ENCODE measurements around the gene SLC16A1.

The SLC16A1 gene

DNA sequence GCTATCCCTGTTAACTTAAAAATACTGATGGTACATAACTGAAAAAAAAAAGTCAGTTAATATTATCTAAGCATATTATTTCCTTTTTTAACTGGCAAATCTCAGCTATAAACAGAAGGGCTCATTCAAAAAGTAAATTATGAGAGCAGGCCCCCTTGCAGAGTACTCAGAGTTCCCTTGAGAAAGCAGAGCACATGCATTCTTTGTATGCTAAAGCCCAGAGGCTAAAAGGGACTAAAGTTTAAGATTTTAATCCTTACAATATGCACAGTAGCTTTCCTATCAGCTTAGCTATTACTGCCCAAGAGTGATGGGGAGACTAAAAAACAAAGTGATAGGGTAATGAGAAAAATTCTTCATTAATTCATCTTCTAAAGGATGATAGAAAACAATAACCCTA is 18.5 kb downstream of the SLC16A1 start:
- Histone ChIP-seq H3K4me1 (ENCODE audit: insufficient read depth, low read length) (peaks cover 16% of the 10 kb centered on the region), H3K4me3 (ENCODE audit: low read depth in 1 of 2, low read length in 2 of 2) (no peak overlapping the region), H3K9me3 (ENCODE audit: low read length) (no peaks in the 10 kb centered on the region), H3K36me3 (ENCODE audit: insufficient read depth, low read length) (no peaks in the 10 kb centered on the region), H3K9ac (ENCODE audit: low read length) (no peak overlapping the region), H3K27me3 (ENCODE audit: control insufficient read depth in 1 of 2, insufficient read depth in 2 of 2, low read length in 2 of 2) (no peaks in the 10 kb centered on the region), H3K27ac (ENCODE audit: low read depth, low read length) (no peak overlapping the region)

DNA sequence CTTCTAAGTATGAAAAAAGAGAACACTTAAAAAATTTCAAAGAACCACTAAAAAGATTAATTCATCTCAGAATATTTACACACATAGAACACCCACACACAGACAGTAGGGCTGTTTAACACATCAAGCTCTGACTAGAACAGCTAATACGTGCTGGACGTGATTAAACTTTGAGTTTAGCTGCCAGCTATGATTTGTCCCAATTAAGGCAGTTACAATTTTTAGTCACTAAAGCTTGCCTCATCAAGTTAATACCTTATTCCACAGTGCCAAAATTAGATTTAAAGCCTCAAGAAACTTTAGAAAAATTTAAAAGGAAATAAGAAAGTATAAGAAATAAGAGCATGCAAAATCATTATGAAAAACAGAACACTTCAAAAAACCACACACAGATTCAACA is 18.9 kb downstream of the SLC16A1 start:
- H3K4me3 ChIP-seq (ENCODE audit: low read depth in 1 of 2, low read length in 2 of 2) = no peak overlapping the region
- no peaks in the 10 kb centered on the region for H3K9me3 ChIP-seq (ENCODE audit: low read length)
- no peak overlapping the region for H3K27ac ChIP-seq (ENCODE audit: low read depth, low read length)
- no peaks in the 10 kb centered on the region for H3K36me3 ChIP-seq (ENCODE audit: insufficient read depth, low read length)
- no peaks in the 10 kb centered on the region for H3K27me3 ChIP-seq (ENCODE audit: control insufficient read depth in 1 of 2, insufficient read depth in 2 of 2, low read length in 2 of 2)
- H3K4me1 ChIP-seq (ENCODE audit: insufficient read depth, low read length) = peaks cover 12% of the 10 kb centered on the region
- H3K9ac ChIP-seq (ENCODE audit: low read length) = no peak overlapping the region

DNA sequence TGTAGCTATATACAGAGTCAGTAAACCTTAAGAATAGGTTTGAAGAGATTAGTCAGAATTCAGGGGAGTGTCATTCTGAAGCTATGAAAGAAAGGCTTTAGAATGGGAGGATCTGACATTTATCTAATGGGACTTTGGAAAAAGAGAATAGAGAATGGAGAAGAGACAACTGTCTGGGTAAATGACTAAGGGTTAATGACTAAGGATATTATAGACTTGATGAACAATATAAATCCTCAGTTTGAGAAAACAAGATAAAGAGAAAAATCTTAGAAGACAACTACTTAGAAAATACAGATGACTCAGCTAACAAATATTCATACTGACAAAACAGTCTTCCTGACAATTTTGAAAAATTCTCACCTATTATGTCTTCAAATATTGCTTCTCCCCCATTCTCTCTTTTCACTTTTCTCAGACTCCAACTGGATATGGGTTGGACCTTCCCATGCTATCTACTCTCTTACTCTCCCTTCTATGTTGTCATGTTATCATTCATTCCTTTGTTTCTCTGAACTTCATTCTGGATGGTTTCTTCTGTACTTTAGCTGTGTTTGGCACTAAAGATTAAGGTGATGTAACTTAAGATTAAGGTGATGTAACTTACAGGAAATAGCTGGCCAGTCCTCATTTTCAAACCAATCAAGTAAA is 20.4 kb downstream of the SLC16A1 start:
- no peaks in the 10 kb centered on the region for H3K9me3 ChIP-seq (ENCODE audit: low read length)
- H3K4me1 ChIP-seq (ENCODE audit: insufficient read depth, low read length) = peaks cover 9% of the 10 kb centered on the region
- H3K27ac ChIP-seq (ENCODE audit: low read depth, low read length) = no peak overlapping the region
- no peaks in the 10 kb centered on the region for H3K36me3 ChIP-seq (ENCODE audit: insufficient read depth, low read length)
- H3K9ac ChIP-seq (ENCODE audit: low read length) = no peak overlapping the region
- H3K27me3 ChIP-seq (ENCODE audit: control insufficient read depth in 1 of 2, insufficient read depth in 2 of 2, low read length in 2 of 2) = no peaks in the 10 kb centered on the region
- no peak overlapping the region for H3K4me3 ChIP-seq (ENCODE audit: low read depth in 1 of 2, low read length in 2 of 2)

DNA sequence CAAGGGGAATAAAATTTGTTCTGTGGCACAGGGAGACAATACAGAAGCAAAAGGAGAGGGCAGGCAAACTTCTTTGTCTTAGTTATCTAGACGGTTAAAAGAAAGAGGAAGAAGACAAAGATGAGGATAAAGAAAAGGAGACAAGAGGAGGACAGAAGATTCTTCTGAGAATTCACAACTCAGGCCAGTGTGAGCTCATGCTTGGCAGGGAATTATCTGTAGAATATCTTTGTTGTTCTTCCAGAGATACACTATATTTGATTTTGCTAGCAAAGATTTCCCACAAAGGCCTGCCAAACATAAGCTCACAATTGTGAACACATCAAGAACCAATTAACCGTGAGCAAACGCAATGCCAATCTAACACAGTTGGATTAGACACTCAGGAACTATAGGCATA is 21.4 kb downstream of the SLC16A1 start:
- Histone ChIP-seq H3K4me3 (ENCODE audit: low read depth in 1 of 2, low read length in 2 of 2) (no peak overlapping the region), H3K27ac (ENCODE audit: low read depth, low read length) (no peak overlapping the region), H3K9me3 (ENCODE audit: low read length) (no peaks in the 10 kb centered on the region), H3K4me1 (ENCODE audit: insufficient read depth, low read length) (peaks cover 9% of the 10 kb centered on the region), H3K9ac (ENCODE audit: low read length) (no peak overlapping the region), H3K27me3 (ENCODE audit: control insufficient read depth in 1 of 2, insufficient read depth in 2 of 2, low read length in 2 of 2) (no peaks in the 10 kb centered on the region), H3K36me3 (ENCODE audit: insufficient read depth, low read length) (no peaks in the 10 kb centered on the region)

DNA sequence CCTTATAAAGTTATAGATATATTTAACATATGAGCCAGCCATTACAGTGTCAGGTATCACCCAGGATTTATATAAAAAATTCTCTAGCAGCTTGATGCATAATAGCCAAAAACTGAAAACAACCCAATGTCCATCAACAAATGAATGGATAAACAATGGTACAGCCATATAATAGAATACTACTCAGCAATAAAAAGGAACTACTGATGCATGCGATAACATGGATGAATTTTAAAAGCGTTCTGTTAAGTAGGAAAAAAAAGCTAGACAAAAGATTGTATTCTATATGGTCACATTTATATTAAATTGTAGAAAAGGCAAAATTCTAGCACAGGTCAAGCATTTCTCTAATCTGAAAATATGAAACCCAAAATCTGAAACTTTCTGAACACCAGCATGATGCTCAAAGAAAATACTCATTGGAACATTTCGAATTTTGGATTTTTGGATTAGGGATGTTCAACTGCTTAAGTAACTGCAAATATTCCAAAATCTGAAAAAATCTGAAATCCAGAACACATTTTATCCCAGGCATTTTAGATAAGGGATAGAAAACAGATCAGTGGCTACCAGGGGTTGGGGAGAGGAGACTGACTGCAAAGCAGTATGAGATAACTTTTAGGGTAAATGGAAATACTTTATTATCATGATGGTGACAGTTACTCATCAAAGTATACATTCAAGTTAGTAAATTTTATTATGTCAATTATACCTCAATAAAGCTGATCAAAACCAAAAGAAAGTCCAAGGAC is 22.0 kb downstream of the SLC16A1 start:
- Histone ChIP-seq H3K9ac (ENCODE audit: low read length) (no peak overlapping the region), H3K27ac (ENCODE audit: low read depth, low read length) (no peak overlapping the region), H3K4me1 (ENCODE audit: insufficient read depth, low read length) (peaks cover 9% of the 10 kb centered on the region), H3K27me3 (ENCODE audit: control insufficient read depth in 1 of 2, insufficient read depth in 2 of 2, low read length in 2 of 2) (no peaks in the 10 kb centered on the region), H3K9me3 (ENCODE audit: low read length) (no peaks in the 10 kb centered on the region), H3K36me3 (ENCODE audit: insufficient read depth, low read length) (peaks cover 4% of the 10 kb centered on the region), H3K4me3 (ENCODE audit: low read depth in 1 of 2, low read length in 2 of 2) (no peak overlapping the region)

DNA sequence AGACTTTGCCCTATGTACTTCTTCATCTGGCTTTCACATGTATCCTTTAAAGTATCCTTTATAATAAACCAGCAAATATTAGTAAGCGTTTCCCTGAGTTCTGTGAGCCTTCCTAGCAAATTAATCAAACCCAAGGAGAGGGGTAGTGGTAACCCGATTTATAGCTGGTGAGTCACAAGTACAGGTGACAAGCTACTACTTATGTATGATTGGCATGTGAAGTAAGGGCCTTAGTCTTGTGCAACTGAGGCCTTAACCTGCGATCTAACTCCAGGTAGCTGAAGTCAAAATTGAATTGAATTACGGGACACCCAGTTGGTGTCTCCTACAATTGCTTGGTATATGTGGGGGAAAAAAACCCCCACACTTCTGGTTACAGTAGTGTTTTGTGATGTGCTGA is 26.0 kb downstream of the SLC16A1 start:
- H3K4me3 ChIP-seq (ENCODE audit: low read depth in 1 of 2, low read length in 2 of 2) = no peak overlapping the region
- no peaks in the 10 kb centered on the region for H3K27me3 ChIP-seq (ENCODE audit: control insufficient read depth in 1 of 2, insufficient read depth in 2 of 2, low read length in 2 of 2)

DNA sequence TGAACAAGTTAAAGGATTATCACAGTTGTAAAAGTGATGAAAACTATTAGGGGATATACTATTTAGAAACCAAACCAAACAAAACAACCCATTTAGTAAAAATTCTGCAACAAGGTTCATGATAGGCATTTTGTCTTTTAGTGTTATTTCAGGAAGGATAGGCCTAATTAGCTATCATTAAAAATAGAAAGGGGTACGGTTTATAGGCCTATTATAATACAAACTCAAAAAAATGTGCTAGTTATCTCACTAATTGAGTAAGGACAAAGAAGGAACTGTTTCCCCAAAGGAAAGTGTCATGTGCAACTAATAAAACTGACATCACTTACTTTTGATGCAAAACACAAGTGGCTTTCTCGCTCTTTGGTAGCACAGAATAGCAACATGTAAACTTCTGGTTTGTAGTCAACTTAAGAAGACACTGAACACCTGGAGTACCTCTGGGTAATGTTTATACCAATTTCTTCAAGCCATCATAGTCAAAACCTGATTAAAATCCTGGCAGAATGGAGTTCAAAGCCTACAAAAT is 28.5 kb downstream of the SLC16A1 start:
- H3K4me3 ChIP-seq (ENCODE audit: low read depth in 1 of 2, low read length in 2 of 2) = no peak overlapping the region
- H3K27me3 ChIP-seq (ENCODE audit: control insufficient read depth in 1 of 2, insufficient read depth in 2 of 2, low read length in 2 of 2) = no peaks in the 10 kb centered on the region
- no peaks in the 10 kb centered on the region for H3K9me3 ChIP-seq (ENCODE audit: low read length)
- H3K9ac ChIP-seq (ENCODE audit: low read length) = no peak overlapping the region
- H3K27ac ChIP-seq (ENCODE audit: low read depth, low read length) = no peak overlapping the region
- peaks cover 5% of the 10 kb centered on the region for H3K4me1 ChIP-seq (ENCODE audit: insufficient read depth, low read length)
- H3K36me3 ChIP-seq (ENCODE audit: insufficient read depth, low read length) = peaks cover 12% of the 10 kb centered on the region

More for the DNA sequence above, 26.0 kb downstream of the SLC16A1 start:
- peaks cover 5% of the 10 kb centered on the region for H3K4me1 ChIP-seq (ENCODE audit: insufficient read depth, low read length)
- no peaks in the 10 kb centered on the region for H3K9me3 ChIP-seq (ENCODE audit: low read length)
- H3K27ac ChIP-seq (ENCODE audit: low read depth, low read length) = no peak overlapping the region
- H3K9ac ChIP-seq (ENCODE audit: low read length) = no peak overlapping the region
- H3K36me3 ChIP-seq (ENCODE audit: insufficient read depth, low read length) = peaks cover 12% of the 10 kb centered on the region

DNA sequence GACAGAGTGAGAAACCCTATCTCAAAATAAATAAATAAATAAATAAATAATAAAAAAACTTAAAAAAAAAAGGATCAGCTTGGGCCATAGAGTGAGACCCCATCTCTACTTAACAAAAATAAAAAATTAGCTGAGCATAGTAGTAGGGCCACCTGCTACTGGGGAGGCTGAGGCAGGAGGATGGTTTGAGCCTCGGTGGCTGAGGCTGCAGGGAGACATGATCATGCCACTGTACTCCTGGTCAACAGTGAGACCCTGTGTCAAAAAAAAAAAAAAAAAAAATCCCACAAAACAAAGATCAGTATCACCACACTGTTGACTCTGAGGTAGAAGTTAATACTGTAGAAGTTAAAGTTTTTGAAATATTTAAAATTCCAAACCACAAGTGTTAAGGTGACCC is 29.1 kb downstream of the SLC16A1 start:
- H3K27ac ChIP-seq (ENCODE audit: low read depth, low read length) = no peak overlapping the region
- H3K9me3 ChIP-seq (ENCODE audit: low read length) = no peaks in the 10 kb centered on the region
- no peak overlapping the region for H3K4me3 ChIP-seq (ENCODE audit: low read depth in 1 of 2, low read length in 2 of 2)
- no peak overlapping the region for H3K9ac ChIP-seq (ENCODE audit: low read length)
- peaks cover 5% of the 10 kb centered on the region for H3K4me1 ChIP-seq (ENCODE audit: insufficient read depth, low read length)
- H3K27me3 ChIP-seq (ENCODE audit: control insufficient read depth in 1 of 2, insufficient read depth in 2 of 2, low read length in 2 of 2) = no peaks in the 10 kb centered on the region
- H3K36me3 ChIP-seq (ENCODE audit: insufficient read depth, low read length) = peaks cover 12% of the 10 kb centered on the region

DNA sequence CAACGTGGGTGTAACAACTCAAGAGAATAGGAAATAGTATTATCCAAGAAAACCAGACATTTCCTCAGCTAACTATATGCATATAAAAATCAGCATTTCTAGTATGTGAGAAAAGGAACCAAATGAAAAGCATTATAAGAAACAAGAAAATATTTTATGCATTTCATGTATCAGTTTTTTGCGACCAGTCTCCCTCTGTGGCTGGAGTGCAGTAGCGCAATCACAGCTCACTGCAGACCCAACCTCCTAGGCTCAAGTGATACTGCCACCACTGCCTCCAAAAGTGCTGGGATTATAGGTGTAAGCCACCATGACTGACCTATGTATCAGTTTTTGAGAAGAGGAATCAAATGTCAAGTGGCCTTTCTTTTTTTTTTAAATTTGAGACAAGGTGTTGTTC is 31.0 kb downstream of the SLC16A1 start:
- no peak overlapping the region for H3K9ac ChIP-seq (ENCODE audit: low read length)
- no peaks in the 10 kb centered on the region for H3K9me3 ChIP-seq (ENCODE audit: low read length)
- peaks cover 5% of the 10 kb centered on the region for H3K4me1 ChIP-seq (ENCODE audit: insufficient read depth, low read length)
- H3K27me3 ChIP-seq (ENCODE audit: control insufficient read depth in 1 of 2, insufficient read depth in 2 of 2, low read length in 2 of 2) = no peaks in the 10 kb centered on the region
- H3K27ac ChIP-seq (ENCODE audit: low read depth, low read length) = no peak overlapping the region
- H3K36me3 ChIP-seq (ENCODE audit: insufficient read depth, low read length) = peaks cover 12% of the 10 kb centered on the region
- no peak overlapping the region for H3K4me3 ChIP-seq (ENCODE audit: low read depth in 1 of 2, low read length in 2 of 2)

DNA sequence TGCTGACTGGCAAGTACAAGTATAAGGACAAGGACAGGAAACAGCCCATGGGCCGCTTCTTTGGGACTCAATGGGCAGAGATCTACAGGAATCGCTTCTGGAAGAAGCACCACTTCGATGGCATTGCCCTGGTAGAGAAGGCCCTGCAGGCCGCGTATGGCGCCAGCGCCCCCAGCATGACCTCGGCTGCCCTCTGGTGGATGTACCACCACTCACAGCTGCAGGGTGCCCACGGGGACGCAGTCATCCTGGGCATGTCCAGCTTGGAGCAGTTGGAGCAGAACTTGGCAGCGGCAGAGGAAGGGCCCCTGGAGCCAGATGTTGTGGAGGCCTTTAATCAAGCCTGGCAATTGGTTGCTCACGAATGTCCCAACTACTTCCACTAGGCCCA is 32.0 kb downstream of the SLC16A1 start:
- no peaks in the 10 kb centered on the region for H3K27me3 ChIP-seq (ENCODE audit: control insufficient read depth in 1 of 2, insufficient read depth in 2 of 2, low read length in 2 of 2)
- H3K9ac ChIP-seq (ENCODE audit: low read length) = no peak overlapping the region
- H3K9me3 ChIP-seq (ENCODE audit: low read length) = no peaks in the 10 kb centered on the region
- H3K27ac ChIP-seq (ENCODE audit: low read depth, low read length) = no peak overlapping the region
- H3K4me1 ChIP-seq (ENCODE audit: insufficient read depth, low read length) = peaks cover 5% of the 10 kb centered on the region
- H3K4me3 ChIP-seq (ENCODE audit: low read depth in 1 of 2, low read length in 2 of 2) = no peak overlapping the region
- H3K36me3 ChIP-seq (ENCODE audit: insufficient read depth, low read length) = peaks cover 8% of the 10 kb centered on the region

DNA sequence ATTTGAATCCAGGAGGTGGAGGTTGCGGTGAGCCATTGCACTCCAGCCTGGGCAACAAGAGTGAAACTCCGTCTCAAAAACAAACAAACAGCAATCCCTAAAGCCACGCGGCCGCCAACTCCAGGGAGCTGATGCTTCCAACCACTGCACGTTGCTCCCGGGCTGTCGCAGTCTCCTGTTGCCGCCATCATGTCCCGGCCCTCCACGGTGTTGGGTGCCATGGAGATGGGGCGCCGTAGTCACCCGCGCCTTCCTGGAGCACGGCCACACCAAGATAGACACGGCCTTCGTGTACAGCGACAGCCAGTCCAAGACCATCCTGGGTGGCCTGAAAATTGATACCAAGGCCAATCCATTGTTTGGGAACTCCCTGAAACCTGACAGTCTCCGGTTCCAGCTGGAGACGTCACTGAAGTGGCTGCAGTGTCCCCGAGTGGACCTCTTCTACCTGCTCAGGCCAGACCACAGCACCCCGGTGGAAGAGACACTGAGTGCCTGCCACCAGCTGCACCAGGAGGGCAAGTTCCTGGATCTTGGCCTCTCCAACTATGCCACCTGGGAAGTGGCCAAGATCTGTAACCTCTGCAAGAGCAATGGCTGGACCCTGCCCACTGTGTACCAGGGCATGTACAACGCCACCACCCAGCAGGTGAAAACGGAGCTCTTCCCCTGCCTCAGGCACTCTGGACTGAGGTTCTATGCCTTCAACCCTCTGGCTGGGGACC is 32.6 kb downstream of the SLC16A1 start:
- Histone ChIP-seq H3K9me3 (ENCODE audit: low read length) (no peaks in the 10 kb centered on the region), H3K9ac (ENCODE audit: low read length) (no peak overlapping the region), H3K27me3 (ENCODE audit: control insufficient read depth in 1 of 2, insufficient read depth in 2 of 2, low read length in 2 of 2) (no peaks in the 10 kb centered on the region), H3K27ac (ENCODE audit: low read depth, low read length) (no peak overlapping the region), H3K36me3 (ENCODE audit: insufficient read depth, low read length) (peaks cover 3% of the 10 kb centered on the region), H3K4me1 (ENCODE audit: insufficient read depth, low read length) (peaks cover 5% of the 10 kb centered on the region), H3K4me3 (ENCODE audit: low read depth in 1 of 2, low read length in 2 of 2) (no peak overlapping the region)

All from muscle layer of colon (tissue), 2 donors.